ENCODE results near the gene AP3S2.

AP3S2 gene

DNA sequence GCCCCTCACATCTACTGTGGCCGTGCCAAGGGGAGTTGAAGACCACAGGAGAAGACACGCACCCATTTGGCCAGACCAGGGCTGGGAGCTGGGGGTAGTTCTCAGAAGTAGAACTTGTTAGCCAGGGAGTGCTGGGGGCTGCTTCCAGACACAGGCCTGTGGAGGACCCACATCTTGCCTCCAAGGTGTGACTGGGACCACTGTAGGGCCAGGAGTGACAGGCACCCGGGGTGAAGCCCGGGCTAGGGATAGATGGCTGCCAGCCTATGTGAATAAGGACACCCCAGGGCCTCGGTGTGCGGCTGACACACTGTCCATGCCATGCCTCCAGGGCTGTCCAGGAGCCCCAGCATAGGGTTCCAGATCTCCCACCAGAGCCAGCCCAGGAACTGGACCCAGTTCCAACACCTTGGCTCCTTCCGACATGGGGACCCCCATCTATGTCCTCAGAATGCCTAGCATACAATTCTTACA is 80.9 kb downstream of the AP3S2 start:
- no peak for DNase-seq

DNA sequence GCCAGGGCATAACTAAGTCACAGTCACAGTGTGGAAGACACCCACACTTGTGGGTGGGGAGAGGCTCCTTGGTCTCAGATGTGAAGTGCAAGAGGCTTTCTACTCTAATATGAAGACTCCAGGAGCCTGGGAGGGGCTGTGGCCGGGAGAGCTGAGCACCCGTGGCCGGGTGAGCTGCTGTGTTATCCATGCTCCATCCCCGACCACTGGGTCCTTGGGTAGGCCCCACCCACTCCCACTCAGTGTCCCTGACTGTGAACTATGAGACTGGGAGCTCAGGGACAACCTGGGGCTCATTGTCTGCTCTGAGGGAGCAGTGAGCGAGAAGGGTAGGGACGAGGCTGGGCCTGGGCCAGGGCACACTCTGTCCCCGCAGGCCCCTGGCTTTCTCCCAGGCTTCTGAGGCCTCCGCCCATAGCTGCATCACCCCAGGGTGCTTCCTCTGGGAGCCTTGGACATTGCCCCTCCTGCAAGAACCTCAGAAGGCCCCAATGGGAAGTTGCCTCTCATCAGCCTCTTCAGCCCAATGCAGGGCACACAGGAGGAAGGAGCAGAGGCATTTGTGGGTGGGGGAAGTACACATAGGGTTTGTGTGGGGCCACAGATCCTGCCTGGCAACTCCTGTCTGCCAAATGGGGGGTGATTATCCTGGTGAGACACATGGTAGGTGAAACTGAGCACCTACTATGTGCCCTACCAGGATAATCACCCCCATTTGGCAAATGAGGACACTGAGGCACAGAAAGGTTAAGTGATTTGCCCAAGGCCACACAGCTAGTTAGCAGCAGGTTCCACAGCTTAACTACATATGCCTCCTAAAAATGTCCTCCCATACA is 81.6 kb downstream of the AP3S2 start:
- DNase-seq: peak; percentile 91 to 95 (median 93)

DNA sequence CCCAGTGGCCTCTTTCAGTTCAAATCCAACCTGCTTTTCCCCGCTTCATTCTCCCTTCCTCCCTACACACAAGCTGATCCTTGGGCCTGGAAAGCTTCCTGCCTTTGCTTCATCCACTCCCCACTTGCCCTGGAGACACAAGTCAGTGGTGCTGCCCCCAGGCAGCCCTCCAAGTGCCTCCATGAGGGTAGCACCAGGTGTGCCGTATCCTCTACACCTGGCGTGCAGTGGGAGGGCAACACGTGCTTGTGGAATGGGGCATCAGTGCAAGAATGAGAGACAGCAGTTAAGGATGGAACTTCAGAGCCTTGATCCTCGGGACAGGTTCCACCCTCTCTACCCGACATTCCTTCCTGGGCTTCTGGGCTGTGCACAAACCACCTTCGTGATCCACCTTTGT is 83.0 kb downstream of the AP3S2 start:
- DNase-seq: no peak

DNA sequence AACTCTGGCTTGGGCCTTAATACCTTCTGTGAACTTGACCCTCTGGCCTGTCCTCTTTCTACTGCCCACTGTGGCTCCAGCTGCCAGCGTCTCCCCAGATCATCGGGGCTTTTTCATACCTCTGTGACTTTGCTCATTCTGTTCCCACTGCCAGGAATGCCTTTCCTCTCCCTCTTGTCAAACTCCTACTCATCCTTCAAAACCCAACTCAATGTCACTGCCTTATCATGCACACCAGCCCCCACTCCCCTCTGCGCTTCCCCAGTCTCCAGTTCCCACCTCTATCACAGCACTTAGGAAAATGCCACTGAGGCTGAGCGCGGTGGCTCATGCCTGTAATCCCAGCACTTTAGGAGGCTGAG is 84.0 kb downstream of the AP3S2 start:
- DNase-seq: no peak

DNA sequence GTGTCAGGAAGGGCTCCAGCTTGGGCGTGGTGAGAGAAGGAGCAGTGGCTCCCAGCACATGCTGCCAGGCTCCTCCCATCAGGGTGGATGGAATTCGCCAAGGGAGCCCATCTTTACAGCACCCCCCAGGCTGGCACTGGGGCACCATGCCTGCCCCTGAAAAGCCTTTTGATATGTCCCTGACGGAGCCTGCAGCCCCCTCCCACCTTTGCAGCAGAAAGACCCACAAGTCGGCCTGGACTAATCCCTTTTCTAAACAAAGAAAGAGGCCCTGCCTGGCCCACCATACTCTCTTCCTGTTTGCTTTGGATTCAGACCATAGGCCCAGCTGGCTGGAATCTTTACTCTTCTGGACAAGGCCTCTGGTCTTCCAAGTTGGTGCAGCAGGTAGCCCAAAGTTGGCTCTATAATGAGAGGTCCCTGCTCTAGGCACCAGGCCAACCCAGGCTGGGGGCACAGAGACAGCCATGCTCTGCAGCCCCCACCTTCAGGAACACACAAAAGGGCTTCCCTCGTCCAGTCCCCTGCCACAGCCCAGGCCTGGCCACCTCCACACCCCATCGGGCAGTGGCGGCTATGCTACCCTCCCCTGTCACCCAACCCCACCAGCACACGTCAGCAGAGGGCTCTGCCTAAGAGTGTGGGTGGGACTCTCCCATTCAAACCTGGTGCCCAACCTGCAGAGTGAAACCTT is 84.6 kb downstream of the AP3S2 start:
- DNase-seq: no peak

DNA sequence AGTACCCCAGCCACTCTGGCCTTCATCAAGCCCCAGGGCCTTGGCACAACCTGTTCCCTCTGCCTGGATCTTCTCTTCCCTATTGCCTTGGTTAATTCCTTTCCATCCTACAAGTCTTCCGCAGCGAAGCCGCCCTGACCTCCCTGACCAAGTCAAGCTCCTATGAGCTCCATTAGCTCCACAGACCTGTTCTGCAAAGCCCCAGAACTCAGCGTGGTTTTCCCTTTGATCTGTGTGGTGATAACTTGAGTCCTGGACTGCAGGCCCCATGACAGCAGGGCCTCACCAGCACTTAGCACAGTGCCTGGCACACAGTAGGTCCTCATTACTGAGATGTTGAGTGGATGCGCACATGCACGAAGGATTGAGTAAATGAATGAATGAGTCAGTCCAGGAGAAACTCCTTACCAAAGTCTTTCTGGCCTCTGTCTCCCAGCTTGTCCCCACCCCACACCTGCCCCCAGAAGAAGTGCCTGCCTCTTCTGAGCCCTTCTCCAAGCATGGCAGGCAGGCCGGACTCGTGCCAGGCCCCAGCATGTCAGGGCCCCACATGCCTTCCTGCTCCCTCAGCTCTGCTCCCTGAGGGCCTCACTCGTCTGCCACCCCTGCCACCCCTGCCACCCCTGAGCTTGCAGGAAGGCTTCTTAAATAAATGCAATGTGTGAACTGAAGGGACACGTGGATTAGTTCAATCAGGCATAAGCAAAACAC is 85.5 kb downstream of the AP3S2 start:
- no peak for DNase-seq

DNA sequence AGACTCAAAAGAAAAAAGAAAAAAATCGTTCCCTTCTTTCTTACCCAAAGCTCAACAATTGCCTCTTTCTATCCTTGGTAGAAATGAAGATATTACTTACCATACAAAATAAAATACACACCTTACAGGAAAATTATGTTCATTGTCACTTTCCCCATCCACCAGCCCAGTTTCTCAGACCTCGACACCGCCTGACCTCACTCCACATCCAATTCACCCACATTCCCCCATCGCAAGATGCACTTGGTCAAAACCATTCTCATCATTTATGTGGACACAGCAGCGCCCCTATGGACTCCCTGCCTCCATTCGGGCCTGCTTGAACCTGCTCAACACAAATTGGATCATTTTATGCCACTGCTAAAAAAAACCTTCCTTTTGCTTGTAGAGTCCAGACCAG is 86.1 kb downstream of the AP3S2 start:
- no peak for DNase-seq

DNA sequence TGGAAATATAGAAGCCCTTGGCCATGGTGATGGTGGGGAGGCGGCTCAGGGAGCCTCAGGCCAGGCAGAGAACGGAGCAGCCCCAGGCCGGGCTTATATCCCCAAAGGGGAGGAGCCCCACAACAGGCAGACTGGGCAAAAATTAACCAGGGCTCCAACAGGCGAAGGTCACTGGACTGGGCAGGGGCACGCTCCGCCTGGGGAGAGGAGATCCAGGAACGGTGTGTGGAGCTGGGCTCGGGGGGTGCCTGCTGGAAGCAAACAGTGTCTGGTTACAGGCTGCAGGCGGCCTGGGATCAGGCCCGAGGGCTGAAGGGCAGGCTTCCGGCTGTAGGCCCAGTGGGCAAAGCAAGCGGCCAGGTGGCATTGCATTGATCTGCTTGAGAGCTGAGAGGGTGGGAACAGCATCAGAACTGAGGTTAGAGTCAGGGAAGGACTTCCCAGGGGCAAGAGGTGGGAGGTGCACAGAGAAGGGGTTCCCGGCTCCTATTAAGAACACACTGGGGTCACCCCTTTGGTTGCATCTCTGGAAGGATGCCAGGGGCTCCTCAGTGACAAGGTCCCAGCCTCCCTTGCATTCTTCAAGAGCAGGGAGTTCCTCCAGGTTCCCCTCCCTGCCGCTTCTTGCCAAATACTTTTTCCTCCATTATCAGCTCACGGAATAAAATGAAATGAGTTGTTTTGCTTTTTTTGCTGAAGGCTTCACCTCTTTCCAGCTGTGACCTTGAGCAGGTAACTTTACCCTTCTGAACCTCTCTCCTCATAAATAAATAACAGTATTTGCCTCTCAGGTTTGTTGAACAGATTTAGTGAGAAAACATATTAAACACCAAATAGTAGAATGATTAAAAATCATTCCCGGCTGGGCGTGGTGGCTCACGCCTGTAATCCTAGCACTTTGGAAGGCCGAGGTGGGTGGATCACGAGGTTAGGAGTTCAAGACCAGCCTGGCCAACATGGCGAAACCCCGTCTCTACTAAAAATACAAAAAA is 86.9 kb downstream of the AP3S2 start:
- DNase-seq: no peak

DNA sequence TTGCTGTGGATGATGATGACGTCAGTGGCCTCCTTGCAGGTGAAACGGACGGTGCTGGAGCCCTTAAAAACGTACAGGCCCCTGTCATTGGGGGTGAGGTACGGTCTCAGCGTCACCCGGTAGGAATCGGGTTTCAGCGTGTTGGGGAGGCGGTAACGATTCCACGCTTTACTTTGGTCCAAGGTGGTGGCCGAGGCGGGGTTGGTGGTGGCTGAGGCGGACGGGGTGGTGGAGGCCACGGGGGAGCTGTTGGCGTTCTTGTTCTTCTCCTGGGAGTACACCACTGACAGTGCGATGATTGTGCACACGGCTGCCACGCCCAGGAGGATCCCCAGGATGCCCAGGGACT is 87.6 kb downstream of the AP3S2 start:
- no peak for DNase-seq

DNA sequence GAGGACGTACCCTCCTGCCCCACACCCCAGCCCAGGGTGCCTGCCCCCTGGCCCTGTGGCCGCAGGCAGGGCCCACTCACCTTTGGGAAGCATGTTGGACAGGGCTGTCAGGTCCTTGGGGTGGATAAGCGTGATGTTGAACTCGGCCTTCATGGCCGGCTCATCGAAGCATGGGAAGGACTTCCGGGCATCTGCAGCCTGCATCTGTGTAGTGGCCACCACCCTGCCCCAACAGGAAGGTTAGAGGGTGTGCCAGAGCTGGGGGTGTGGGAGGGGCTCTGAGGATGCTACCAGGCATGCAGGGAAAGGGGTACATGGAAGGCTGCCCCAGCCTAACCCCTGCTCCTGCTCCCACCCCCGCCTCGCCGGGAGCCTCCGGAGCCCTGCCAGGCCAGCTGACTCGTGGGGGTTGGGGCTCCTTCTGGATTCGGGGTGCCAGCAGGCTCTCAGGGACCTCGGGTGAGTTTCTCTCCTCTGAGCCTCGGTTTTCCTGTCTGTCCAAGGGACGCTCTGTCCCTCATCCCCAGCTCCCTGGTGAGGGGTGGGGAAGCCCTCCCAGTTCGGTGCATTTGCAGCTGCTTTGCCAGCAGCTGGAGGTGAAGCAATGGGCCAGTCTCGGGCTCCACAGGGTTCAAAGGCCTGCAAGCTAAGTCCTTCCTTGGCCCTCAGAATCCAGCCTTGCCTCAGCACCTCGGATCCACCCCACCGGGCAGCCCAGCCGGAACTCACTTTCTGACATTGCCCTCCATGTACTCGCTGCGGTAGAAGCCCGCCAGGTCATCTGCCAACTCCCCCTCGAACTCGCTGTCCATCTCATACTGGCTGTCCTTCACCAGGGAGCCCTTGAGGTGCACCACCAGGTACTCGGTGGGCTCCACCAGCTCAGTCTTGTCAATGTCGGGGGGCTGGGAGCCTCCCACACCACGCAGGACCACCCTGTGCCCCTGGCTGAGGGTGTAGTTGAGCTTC is 88.3 kb downstream of the AP3S2 start:
- no peak for DNase-seq

DNA sequence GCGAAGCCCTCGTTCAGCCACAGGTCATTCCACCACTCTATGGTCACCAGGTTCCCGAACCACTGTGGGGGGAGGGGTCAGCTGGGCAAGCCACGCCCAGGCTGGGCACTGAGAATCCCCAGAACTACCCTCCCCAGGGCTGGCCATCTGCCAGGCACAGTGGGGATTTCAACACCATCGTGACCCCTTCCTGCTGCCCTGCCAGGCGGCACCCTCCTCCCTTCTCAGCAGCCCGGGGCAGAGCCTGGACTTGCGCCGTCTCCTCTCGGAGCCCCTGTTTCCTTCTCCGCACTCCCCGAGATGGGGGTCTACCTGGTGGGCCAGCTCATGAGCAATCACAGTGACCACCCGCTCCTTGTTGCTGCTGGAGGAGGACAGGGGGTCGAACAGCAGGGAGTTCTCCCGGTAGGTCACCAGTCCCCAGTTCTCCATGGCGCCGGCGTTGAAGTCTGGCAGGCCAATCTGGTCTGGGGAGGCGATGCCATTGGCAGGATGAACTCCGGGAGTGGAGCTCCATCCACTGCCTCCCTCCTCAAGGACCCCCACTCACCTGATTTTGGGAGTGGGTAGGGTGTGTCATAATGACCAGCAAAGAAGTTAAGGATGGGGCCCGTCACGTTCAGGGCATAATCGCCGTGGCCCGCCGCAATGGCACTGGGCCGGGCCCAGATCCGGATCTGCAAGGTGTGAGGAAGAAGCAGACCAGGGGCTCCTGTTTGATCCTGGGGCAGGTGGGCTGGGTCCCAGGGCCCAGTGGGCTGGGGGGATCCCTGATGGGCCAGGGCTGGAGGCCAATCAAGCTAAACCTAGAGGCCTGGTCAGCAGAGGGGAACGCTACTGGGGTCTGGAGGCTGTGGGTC is 89.6 kb downstream of the AP3S2 start:
- DNase-seq: peak in 2 of 3 donors; percentile 44 to 65

DNA sequence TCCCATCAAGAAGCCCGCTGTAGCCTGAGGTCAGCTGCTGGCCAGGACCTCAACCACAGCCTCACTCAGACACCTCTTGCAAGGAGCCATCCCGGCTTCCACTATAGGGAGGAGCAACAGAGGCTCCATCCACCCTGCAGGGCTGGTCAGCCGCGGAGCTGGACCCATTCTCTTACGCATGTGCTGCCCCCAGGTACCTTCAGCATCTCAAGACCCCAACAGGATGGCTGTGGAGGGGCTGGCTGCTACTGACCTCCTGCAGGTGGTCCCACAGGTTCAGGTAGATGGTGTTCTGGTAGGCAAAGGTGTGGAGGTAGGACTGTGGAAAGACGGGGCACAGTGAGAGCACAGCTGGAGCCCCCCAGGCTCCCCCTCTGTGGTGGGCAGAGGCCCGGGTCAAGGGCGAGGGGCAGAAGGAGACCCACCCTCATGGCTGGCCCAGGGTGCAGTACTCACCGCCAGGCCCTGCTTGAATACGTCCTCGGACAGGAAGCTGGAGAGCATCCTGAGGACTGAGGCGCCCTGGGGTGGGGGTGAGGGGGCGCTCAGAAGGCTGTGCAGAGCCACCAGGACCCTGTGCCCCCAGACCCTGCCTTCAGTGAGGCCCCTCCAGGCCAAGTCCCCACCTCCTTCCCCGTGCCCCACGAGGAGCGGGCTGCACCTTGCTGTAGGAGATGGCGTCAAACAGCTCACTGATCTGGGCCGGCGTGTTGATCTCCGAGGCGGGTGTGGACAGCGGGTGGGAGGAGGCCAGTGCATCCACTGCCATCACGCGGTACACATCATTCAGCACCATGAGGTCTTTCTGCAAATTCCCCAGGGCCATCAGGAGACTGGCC is 90.6 kb downstream of the AP3S2 start:
- DNase-seq: no peak

DNA sequence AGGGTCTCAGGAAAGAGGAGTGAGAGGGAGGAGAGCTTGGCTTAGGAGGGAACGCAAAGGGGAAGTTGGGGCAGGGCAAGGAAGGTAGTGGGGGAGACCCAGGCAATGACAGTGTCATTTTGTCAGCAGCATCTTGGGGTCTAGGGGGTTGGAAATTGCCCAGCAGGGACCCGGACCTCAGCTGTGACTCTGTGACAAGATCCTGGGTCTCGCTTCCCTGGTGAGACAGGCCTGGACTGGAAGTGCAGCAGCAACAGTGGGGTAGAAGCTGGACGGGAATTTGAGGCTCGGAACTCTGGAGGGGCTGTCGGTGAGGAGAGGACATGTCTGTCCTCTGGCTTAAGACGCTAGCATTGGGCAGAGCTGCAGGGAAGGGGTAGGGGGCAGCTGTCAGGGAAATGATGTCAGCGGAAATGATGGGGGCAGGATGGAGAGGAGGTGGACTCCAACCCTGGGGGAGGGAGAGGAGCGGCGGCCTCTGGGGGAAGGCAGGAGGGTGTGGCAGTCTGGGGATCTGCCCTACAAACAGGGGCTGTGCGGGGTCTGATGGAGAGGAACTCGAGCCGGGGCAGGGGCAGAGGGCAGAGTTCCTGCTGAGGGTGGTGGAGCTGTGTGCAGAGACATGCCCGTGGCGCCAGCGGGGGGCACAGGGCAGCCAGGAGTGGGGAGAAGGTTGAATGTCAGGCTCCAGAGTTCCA is 91.4 kb downstream of the AP3S2 start:
- no peak for DNase-seq

DNA sequence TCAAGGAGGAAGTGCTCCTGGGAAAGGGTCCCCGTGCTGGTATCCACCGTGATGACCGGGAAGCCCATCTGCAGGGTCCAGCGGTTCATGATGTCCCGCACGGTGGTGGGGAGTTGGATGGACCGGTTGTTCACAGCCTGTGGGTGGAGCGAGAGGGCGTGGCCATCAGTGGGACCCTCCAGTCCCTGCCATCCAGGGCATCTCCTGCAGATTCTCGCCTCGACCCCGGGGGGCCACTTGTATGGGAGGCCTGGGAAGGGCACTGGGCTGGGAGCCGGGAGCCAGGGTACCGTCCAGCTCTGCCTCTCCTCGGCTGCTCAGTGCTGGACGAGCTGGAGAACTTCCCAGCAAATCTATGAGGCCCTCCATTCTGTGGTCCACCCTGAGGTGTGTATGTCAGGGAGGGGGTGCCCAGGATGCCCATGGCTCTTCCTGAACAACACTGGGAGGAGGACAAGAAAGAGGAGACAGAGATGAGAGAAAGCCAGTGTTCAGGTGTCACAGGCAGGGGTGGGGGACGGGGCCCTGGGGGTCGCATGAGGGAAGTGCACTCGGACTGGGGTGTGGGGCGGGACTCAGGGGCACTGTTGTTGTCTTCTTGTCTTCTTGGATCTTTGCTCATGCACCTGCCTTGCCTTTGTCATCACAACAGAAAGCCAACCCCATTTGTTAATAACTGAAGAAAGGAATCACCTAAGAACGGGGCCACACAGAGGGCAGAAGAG is 92.2 kb downstream of the AP3S2 start:
- no peak for DNase-seq

DNA sequence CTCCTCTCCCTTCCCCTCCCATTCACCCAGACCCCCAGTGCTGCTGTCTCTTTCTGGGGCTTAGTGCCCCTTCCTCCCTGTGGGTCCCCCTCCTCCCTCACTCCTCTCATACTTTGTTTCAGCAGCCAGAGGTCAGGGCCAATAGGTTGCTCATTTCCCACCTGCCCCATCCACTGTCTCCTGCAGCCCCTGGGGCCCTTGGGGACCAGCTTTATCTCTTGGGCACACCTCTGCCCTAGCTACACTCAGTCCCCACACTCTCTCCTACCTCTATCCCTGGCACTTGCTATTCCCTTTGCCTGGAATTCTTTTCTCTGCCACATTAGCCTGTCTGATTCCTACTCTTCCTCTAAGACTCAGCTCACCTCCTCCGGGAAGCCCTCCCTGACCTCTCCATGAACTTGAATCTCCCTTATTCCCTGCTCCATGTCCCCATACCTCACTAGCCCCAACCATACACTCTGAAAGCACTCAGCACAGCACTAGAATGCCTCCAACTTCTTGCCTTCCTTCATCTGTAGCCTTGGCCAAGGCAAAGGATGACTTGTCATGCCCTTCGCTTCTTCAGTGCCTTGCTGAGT is 93.8 kb downstream of the AP3S2 start:
- no peak for DNase-seq

DNA sequence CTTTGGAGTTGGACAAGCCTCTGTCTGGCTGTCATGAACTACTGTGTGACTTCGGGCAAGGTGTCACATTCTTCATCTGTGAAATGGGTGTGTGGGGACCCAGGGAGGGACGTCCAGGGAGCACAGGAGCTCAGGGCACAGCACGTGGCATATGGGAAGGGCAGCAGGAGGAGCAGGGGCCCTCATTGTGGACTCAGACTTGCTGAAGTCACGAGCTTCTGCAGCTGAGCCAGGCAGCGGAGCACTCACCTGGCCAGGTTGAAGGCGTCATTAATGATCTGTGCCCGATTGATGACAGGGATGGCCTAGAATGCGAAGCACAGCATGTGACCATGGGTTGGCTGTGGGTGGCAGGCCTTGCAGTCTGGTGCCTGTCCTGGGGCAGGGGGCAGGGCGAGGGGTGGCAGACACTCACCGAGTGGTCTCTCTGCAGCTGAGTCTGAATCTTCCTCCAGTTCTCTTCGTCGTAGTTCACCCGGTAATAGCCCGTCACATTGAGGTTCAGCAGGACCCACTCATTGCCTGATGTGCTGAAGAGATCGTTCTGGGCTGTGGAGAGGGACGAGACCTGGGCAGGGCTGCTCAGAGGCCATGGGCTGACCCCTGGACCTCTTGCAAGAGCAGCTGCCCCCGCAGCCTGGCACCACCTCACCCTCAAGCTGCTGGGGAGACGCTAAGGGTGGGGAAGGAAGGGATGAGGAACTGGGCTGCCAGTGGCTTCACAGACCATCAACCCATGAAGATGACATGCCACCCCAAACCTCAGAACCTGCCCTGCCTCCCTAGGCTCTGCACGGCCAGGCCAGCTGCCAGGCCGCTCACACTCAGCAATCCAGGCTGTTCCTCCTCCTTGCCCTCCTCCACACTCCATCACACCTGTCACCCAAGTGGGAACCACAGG is 94.5 kb downstream of the AP3S2 start:
- no peak for DNase-seq
